ACHN (cell line): ENCODE measurements around the gene SIN3B.

ENCODE experiments used
- DNase-seq: peaks from one replicate; pipeline ENCODE4 v3.0.0-alpha.2; 2015
- in situ Hi-C: cut with HindIII; loops from 2 replicates; pipeline ENCODE4 v1.10.0; 2017; ENCODE audit warnings: low sequenced_read_pairs, low pct_ligation_motif_present, low pct_unique_long_range_greater_than_20kb

SIN3B gene

DNA sequence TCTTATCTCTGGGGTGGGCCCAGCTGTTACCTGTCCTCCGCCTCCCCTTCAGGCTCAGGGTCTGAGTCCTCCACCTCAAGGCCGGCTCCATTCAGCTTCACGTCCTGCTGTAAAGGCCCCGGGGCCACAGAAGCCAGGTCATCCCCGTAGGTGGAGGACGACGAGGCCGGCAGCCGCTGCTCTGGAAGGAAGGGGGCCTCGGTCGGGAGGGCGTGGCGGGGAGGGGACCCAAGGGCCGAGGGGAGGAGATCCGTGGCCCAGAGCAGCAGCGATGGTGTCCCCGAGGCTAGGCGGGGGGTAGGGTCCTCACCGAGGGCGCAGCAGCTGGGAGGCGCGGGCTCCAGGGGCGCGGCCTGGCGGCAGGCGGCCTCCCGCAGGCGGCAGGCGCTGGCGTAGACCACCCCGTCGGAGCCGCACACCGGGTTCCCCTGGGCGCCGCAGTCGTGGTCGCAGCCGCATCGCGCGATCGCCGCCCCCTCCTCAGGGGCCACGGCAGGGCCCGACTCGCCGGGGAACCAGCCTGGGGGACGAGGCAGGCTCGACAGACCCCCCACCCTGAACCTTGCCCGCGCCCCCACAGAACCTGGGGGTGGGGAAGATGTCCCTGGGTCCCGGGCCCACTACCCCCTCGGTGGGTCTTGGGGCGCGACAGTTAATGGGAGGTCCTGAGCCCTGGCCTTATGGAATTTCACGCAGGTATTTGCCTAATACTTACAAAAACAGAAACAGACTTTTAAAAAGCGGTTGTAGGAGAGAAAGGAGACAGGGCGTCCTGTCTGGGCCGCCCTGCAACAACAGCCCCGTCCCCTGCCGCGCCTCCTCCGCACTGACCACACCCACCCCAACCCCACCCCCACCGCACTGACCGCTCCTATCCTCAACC lies 67.2 kb downstream of the SIN3B start:
- no peak for DNase-seq
- in situ Hi-C loops = no loop called here

DNA sequence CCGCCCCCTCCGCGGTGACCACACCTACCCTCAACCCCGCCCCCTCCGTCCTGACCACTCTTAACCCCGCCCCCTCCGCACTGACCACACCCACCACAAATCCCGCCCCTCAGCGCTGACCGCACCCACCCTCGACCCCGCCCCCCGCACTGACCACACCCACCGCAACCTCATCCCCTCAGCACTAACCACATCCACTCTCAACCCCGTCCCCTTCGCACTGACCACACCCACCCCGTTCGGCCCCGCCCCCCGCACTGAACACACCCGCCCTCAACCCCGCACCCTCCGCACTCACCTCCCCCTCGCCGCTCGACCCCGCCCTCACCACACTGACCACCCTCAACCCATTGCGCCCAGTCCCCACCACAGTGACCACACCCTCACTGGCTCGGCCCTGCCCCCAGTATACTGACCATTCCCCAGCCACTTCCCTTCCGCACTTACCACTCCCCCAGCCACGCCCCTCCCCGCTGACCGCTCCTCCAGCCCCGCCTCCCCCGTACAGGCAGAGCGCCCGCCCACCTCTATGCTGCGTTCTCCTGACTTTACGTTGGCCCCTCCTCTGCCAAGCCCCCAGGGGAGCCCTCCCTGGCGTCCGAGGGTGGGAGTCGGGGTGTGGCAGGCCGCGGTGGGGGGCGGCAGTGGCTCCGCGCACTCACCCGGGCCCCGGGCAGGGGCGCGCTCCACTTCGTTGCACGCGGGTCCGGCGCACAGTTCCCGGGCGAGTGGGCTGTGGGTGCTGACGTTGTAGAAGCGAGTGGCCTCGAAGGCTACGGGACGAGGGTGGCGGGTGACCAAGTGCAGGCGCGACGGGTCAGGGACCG lies 68.0 kb downstream of the SIN3B start:
- peak; percentile 83 for DNase-seq
- in situ Hi-C loops = no loop called here

DNA sequence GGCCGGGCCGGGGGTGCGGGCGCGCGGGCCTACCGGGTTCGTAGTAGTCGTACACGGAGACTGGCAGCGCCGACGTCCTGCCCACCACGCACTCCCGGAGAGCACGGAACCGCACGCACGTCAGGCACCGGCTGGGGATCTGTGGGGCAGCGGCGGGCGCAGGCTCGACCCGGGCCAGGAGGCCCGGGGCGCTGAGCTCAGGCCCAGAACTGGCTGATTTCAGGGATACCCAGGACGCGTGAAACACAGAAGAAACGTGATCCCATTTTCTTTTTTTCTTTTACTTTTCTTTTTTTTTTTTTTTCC lies 68.6 kb downstream of the SIN3B start:
- no peak for DNase-seq
- in situ Hi-C loops = no loop called here

DNA sequence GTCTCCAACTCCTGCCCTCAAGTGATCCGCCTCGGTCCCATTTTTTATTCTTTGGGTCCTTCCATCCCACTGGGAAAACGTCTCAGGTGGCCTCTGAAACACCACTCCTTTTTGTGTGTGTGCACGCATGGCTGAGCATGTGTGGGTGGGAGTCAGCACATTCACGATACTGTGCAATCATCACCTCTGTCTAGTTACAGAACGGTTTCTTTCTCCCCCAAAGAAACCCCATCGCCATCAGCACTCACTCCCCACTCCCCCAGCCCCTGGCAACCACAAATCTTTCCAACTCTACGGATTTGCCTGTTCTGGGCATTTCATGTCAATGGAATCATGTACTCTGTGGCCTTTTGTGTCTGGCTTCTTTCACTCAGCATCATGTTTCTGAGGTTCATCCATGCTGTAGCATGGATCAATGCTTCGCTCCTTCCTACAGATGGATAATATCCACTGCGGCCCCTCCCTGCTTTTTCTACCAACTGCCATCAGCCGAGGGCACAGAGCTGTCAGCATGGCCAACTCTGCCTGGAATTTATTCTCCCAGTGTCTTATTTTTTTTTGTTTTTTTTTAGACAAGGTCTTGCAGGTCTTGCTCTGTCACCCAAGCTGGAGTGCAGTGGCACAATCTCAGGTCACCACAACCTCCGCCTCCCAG lies 69.3 kb downstream of the SIN3B start:
- no peak for DNase-seq
- in situ Hi-C loops = no loop called here

DNA sequence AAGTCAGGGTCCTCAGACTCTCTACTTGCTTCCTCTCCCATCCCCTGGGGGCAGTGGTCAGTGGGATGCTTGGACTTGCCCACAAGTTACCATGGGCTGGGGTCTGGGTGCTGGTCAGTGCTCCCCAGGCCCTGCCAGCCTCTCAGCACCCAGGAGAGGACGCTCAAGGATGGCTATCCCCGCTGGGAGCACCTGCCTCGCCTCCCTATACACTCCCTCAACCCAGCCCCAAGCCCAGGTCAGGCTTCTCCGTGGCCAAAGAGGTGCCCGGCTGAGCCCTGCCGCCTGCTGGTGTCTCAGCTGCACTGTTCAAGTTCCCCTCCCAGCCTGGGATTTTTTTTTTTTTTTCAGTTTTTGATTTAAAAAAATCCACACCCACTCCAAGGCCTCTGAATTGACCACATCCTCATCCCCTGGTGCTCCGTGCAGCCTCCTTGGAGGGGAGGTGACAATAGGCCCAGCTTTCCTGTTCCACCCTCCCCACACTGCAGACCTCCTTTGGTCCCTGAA lies 70.4 kb downstream of the SIN3B start:
- DNase-seq = peak; percentile 52
- in situ Hi-C loops = no loop called here

DNA sequence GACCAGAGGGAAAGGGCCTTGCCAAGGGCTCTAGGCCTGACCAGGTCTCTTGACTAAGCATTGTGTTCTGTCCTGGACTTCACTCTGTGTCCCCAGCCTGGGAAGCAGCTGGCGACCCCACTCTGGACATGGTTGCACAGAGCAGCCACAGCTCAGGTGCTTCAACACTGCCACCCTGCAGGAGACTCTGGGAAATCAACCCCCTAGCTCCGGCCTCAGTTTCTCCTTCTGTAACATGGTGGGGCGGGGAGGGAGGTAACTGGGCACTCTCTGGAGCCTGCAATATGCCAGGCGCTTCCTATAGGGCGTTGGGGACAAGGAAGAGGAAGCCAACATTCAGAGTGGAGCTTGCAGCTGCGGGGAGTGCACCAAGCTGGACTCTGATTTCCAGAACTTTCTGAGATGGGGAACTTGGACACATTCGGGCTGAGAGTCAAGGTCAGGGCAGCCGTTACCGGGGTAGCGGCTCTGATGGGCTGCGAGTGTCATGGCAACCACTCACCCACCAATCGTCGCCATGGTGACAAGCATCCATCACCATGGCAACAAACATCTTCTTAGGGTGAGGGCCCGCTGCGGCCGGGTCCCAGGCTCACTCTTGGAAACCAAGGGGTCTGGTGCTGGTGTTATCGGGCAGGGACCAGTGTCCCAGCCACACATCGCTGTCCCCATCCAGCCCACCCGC lies 72.4 kb downstream of the SIN3B start:
- DNase-seq = no peak
- in situ Hi-C loops = no loop called here

DNA sequence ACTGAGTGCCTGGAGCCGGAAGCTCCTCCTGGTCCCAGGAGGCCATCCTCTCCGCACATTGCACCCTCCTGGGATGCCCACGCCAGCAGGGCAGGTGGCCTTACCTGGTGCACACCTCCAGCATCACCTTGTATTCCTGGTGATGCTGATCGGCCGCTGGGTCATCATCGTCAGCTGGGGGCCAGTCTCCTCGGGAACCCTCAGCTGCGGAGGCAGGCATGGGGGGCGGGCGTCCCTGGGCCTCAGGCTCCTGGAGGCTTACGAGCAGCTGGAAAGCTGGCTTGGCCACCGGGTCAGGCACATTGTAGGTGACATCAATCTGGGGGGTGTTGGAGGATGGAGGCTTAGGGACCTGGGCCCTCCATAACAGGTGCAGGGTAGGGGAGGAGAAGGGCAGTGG lies 73.3 kb downstream of the SIN3B start:
- in situ Hi-C loops = no loop called here
- no peak for DNase-seq

DNA sequence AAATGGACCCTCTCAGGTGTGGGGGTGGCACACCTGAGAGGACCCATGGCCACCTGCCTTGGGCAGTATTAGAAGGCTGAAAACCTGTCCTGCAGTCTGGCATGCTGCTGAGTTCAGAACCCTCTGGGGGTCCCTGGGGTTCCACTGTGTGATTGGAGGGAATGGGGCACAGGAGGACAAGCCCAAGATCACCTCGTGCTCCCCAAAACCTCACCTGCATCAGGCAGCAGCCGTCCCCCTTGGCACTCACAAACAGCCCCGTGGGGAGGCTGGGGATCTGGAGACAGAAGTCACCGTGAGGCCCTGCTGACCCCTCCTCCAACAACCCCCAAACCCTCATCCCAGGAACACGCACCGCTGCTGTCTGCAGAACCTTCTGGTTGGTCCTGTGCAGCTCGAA lies 74.1 kb downstream of the SIN3B start:
- DNase-seq = no peak
- in situ Hi-C loops = no loop called here

DNA sequence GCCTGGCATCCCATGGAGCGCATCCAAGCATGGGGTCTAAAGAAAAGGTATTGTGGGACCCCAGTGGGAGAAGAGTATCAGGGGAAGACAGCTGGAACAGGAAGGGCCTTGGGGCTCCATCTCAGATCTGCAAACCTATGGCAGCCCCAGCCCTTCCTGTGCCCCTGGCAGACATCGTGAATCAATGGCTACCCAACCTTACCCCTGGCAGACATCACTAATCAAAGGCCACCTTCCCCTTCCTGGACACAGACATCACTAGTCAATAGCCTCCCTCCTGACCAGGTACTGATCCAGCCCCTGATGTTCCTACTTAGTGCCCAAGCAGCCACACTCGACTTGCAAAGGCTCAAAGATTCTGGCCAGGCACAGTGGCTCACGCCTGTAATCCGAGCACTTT lies 75.4 kb downstream of the SIN3B start:
- in situ Hi-C loops = no loop called here
- DNase-seq = no peak

DNA sequence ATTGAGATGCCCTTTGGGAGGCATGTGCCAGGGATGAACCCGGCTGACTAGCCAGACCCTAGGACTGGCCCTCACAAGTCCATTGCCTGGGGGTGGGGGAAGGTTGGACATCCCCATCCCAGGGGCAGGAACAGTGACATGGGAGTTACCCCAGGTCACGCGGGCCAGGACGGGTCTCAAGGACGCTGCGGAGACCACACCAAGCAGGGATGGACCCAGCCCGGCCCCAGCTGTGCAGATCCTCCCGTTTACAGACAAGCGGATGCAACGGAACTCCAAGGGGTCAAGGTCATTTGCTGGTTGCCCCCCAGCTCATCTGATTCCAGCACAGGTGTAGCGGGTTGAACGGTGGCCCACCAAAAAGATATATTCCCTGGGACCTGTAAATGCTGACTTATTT lies 79.6 kb downstream of the SIN3B start:
- in situ Hi-C loops = no loop called here
- DNase-seq = no peak

DNA sequence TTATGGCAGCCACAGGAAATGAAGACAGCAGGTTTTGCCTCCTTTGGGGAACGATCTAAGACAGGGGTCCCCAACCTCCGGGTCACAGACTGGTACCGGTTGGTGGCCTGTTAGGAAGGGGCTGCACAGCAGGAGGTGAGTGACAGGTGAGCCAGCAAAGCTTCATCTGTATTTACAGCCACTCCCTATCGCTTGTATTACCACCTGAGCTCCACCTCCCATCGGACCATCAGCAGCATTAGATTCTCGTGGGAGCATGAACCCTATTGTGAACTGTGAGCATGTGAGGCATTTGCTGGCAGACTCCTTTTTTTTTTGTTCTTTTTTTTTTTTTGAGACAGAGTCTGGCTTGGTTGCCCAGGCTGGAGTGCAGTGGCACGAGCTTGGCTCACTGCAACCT lies 81.8 kb downstream of the SIN3B start:
- in situ Hi-C loops = no loop called here
- DNase-seq = no peak

DNA sequence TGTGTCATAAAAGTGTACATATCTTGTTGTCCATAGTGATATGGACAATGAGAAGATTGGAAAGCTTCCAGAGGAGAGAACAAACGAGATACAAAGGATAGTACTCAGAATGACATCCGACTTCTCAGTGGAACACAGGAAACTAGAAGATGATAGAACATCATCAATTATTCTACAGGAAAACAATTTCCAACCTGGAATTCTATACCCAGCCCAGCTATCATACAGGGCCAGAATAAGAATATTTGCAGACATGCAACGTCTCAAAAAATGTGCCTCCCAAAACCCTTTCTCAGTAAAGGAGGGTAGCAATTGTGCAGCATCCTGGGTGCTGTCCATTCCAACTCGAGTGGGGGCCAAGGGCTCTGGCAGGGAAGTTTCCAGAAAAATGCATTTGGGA lies 83.6 kb downstream of the SIN3B start:
- DNase-seq = no peak
- in situ Hi-C loops = no loop called here

DNA sequence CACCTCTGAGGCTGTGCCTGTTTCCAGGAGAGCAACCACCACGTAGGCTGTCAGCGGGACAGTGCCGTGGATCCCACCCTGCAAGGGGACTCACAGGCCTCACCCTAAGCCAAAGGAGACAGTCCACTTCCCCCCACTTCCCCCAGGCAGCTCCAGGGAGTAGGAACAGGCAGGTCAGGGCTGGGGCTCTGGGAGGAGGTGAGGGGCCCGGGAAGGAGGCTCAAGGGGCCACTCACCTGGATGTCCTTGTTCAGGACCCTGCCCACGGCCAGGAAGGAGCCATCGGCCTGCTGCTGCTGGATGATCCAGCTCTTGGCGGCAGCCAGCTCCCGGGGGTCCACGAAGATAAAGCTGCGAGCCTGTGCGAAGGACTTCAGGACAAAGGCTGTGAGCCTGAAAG lies 85.2 kb downstream of the SIN3B start:
- DNase-seq = no peak
- in situ Hi-C loops = no loop called here

DNA sequence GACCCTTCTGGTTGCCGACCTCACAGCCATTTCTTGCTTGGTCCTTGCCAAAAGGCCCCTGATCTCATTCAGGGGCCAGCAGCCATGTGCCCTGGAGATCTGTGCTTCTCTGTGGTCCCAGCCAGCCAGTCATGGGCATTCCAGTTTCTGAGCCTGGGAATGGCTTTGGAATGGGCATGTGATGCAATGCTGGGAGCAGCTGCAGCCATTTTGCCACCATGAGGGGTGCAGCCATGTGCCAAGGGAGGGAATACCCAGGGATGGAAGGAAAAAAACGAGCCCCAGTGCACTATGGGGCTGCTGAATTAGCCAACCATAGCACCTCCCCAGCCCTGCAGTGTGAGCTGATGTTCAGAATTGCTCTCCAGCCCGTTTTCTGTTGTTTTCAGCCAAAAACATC lies 85.9 kb downstream of the SIN3B start:
- in situ Hi-C loops = no loop called here

DNA sequence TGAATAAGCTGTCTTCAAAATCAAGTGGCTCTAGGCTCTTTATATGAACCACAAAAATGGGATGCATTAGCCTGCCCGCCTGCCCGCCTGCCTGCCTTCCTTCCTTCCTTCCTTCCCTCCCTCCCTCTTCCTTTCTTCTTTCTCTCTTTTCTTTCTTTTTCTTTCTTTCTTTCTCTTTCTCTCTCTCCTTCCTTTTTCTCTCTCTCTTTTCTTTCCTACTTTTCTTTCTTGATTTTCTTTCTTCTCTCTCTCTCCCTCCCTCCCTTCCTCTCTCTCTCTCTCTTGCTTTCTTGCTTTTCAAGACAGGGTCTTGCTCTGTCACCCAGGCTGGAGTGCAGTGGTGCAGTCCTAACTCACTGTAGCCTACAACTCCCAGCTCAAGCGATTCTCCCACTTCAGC lies 86.5 kb downstream of the SIN3B start:
- DNase-seq = no peak
- in situ Hi-C loops = no loop called here

More for the DNA sequence above, 85.9 kb downstream of the SIN3B start:
- DNase-seq = no peak

DNA sequence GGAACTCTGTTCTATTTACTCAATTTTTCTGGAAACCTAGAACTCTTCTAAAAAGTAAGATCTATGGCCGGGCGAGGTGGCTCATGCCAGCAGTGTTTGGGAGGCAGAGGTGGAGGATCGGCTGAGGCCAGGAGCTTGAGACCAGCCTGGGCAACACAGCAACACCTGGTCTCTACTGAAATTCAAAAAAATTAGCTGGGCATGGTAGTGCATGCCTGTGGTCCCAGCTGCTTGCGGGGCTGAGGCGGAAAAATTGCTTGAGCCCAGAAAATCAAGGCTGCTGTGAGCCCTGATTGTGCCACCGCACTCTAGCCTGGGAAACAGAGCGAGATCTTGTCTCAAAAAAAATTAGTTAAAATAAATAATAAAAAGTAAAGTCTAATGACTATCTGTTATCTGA lies 88.2 kb downstream of the SIN3B start:
- in situ Hi-C loops = no loop called here
- DNase-seq = no peak

DNA sequence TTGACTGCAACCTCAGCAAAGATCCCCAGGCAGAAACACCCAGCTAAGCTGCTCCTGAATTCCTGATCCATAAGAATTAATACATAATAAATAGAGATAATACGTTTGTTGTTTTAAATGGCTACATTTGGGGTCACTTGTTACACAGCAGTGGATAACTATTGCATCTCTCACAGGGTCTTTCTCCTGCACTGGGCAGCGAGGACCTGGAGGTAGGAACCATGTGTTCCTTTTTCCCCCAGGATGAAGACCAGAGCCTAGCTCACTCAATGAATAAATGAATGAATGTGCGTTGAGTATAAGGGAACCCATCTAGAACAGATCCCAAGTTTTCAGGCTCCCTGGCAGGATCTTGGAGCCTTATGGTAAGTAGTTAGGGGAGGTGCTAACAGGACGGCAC lies 90.3 kb downstream of the SIN3B start:
- no peak for DNase-seq
- in situ Hi-C loops = no loop called here

DNA sequence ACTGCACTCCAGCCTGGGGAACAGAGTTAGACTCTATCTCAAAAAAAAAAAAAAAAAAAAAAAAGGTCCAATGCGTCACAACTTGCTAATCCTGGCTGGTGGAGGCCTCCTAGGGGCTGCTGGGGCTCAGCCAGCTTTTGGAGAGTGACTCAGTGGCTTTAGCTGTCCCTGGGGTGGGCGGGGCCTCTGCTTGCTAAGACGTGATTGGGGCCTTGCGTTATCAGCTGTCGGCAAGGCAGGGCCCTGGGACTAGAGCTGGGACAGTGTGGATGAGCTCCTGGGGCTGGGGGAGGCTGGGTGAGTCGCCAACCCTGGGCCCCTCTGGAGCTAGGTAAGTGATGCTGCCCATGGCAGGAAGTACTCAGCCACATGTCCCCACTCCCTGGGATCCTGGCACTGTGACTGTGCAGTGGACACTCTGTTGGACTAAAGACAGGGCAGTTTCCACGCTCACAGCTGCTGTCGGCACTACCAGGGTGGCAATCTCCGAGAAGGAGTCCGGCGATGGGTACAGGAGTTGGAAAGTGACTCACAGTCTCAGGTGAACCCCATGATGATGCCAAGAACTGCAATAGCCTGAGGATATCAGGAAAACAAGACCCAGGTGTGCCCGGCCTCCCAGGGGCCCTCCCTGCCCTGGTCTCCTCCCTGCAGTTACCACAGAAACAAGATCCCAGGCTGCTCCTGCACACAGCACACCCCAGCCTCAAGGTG lies 91.8 kb downstream of the SIN3B start:
- in situ Hi-C loops = no loop called here

More for the DNA sequence above, 91.8 kb downstream of the SIN3B start:
- peak; percentile 30 for DNase-seq
